H1 (cell line): ENCODE measurements around the gene ADGRA3. TPM values are rescaled to one million over a fixed set of nuclear protein-coding genes. Genes with fewer than 3 reads are reported as not detected.

Experiments
- CTCF ChIA-PET: fragments of 300-600 bp; sonication (Branson Sonifier 250); formaldehyde crosslinking; loops from one replicate; lab custom pipeline; 2021; ENCODE audit not compliant: partially characterized antibody; lab: Charles Lee
- POLR2A ChIA-PET: fragments of 300-600 bp; sonication (Branson Sonifier 250); formaldehyde crosslinking; loops from one replicate; lab custom pipeline; 2021; ENCODE audit warnings: inconsistent platforms; ENCODE audit not compliant: partially characterized antibody; lab: Charles Lee
- DNase-seq, 2 experiments: peaks; one replicate each; pipeline versions ENCODE4 v3.0.0 to v3.0.0-alpha.2; 2010 to 2022; ENCODE audit warnings: low spot score in 2 of 2, low read depth in 1 of 2, mixed read lengths in 1 of 2
- FAIRE-seq: peaks from 2 replicates; lab custom pipeline; 2011; peaks lifted over from hg19 to GRCh38; lab: Jason Lieb, UNC
- H2AFZ ChIP-seq: 2 replicates; pipeline ENCODE4 v1.8.1; 2012; ENCODE audit warnings: low read length, inconsistent platforms
- H2AK5ac ChIP-seq: 2 replicates; pipeline ENCODE4 v1.6.1; 2013; ENCODE audit warnings: low read depth, low read length
- H2BK120ac ChIP-seq: replicated peaks from 2 replicates; pipeline ENCODE3; 2013; ENCODE audit warnings: low read depth, low read length, inconsistent platforms
- H2BK12ac ChIP-seq: 2 replicates; pipeline ENCODE4 v1.6.1; 2013; ENCODE audit warnings: low read depth, low read length
- H2BK15ac ChIP-seq: 2 replicates; pipeline ENCODE4 v1.6.1; 2013; ENCODE audit warnings: low read length
- H2BK20ac ChIP-seq: 2 replicates; pipeline ENCODE4 v1.6.1; 2013; ENCODE audit warnings: low read length
- H2BK5ac ChIP-seq: 2 replicates; pipeline ENCODE4 v1.6.1; 2013; ENCODE audit warnings: low read depth, low read length
- H3K14ac ChIP-seq: 2 replicates; pipeline ENCODE4 v1.6.1; 2013; ENCODE audit warnings: inconsistent platforms; ENCODE audit not compliant: insufficient read length
- H3K18ac ChIP-seq: 2 replicates; pipeline ENCODE4 v1.6.1; 2013; ENCODE audit warnings: low read length; ENCODE audit errors: extremely low read depth
- H3K23ac ChIP-seq: 2 replicates; pipeline ENCODE4 v1.6.1; 2013; ENCODE audit warnings: inconsistent platforms; ENCODE audit not compliant: insufficient read length
- H3K23me2 ChIP-seq: 2 replicates; pipeline ENCODE4 v1.6.1; 2013; ENCODE audit warnings: low read depth, low read length
- H3K27ac ChIP-seq: 2 replicates; pipeline ENCODE4 v1.6.1; 2011; ENCODE audit warnings: low read depth, low read length, inconsistent platforms
- H3K27me3 ChIP-seq, 4 experiments: replicated peaks in 1 of 4; 1 replicate in 1 of 4; 2 replicates in 3 of 4; pipeline versions ENCODE4 v1.6.1 to v1.8.1; 2011 to 2013; ENCODE audit warnings: low read length in 3 of 4, mild to moderate bottlenecking in 3 of 4, inconsistent platforms in 2 of 4, mixed read lengths in 2 of 4, moderate library complexity in 1 of 4; ENCODE audit not compliant: control insufficient read depth in 3 of 4, insufficient read depth in 3 of 4; ENCODE audit errors: extremely low read depth in 1 of 4
- H3K36me3 ChIP-seq, 4 experiments: 2 replicates each; pipeline versions ENCODE4 v1.6.1 to v1.8.1; 2011 to 2013; ENCODE audit warnings: mild to moderate bottlenecking in 4 of 4, low read length in 3 of 4, moderate library complexity in 2 of 4, control low read depth in 1 of 4, inconsistent platforms in 1 of 4; ENCODE audit not compliant: insufficient read depth in 4 of 4, control insufficient read depth in 2 of 4
- H3K4ac ChIP-seq: replicated peaks from 2 replicates; pipeline ENCODE3; 2013; ENCODE audit warnings: low read length, low read depth, mixed read lengths, inconsistent platforms; ENCODE audit not compliant: insufficient read length
- H3K4me1 ChIP-seq, 4 experiments: replicated peaks in 1 of 4; 1 replicate in 1 of 4; 2 replicates in 3 of 4; pipeline versions ENCODE4 v1.6.1 to v1.8.1; 2011 to 2013; ENCODE audit warnings: low read length in 3 of 4, inconsistent platforms in 2 of 4, mixed read lengths in 1 of 4; ENCODE audit not compliant: insufficient read depth in 4 of 4, control insufficient read depth in 3 of 4
- H3K4me2 ChIP-seq, 2 experiments: 2 replicates each; pipeline versions ENCODE4 v1.6.1 to v1.8.1; 2011 to 2013; ENCODE audit warnings: low read depth in 2 of 2, low read length in 2 of 2, control low read depth in 1 of 2, inconsistent platforms in 1 of 2, mild to moderate bottlenecking in 1 of 2; ENCODE audit not compliant: insufficient read depth in 1 of 2
- H3K4me3 ChIP-seq, 4 experiments: fragments of 200-600, 300-600 bp in 1 of 4; sonication (generic), shearing (Covaris generic), sonication (Bioruptor Twin) in 1 of 4; 2 replicates each; pipeline versions ENCODE4 v1.5.1 to v1.8.1; 2011 to 2016; ENCODE audit warnings: low read length in 4 of 4, low read depth in 3 of 4, control low read depth in 2 of 4, inconsistent platforms in 2 of 4, mild to moderate bottlenecking in 2 of 4, mixed read lengths in 1 of 4, moderate library complexity in 1 of 4; ENCODE audit not compliant: insufficient read depth in 2 of 4; ENCODE audit errors: extremely low read depth in 1 of 4
- H3K56ac ChIP-seq: replicated peaks from 2 replicates; pipeline ENCODE3; 2013; ENCODE audit warnings: low read depth, mild to moderate bottlenecking, mixed read lengths, low read length, inconsistent platforms; ENCODE audit not compliant: insufficient read length
- H3K79me1 ChIP-seq: 2 replicates; pipeline ENCODE4 v1.6.1; 2013; ENCODE audit warnings: low read depth, low read length, control low read depth
- H3K79me2 ChIP-seq, 2 experiments: 2 replicates each; pipeline versions ENCODE4 v1.6.1 to v1.8.1; 2012 to 2013; ENCODE audit warnings: low read length in 2 of 2, mild to moderate bottlenecking in 2 of 2, inconsistent platforms in 1 of 2; ENCODE audit not compliant: insufficient read depth in 2 of 2, control insufficient read depth in 1 of 2
- H3K9ac ChIP-seq, 4 experiments: replicated peaks in 1 of 4; 1 replicate in 1 of 4; 2 replicates in 3 of 4; pipeline versions ENCODE4 v1.6.1 to v1.8.1; 2011 to 2013; ENCODE audit warnings: low read depth in 3 of 4, low read length in 3 of 4, control low read depth in 2 of 4, mild to moderate bottlenecking in 2 of 4, moderate library complexity in 2 of 4, inconsistent platforms in 1 of 4; ENCODE audit errors: extremely low read depth in 1 of 4
- H3K9me3 ChIP-seq, 2 experiments: 2 replicates each; pipeline versions ENCODE4 v1.6.1 to v1.8.1; 2012 to 2013; ENCODE audit warnings: mild to moderate bottlenecking in 2 of 2, moderate library complexity in 2 of 2, control low read depth in 1 of 2, inconsistent platforms in 1 of 2, low read depth in 1 of 2, low read length in 1 of 2, mixed read lengths in 1 of 2; ENCODE audit not compliant: insufficient read depth in 2 of 2
- H4K20me1 ChIP-seq, 2 experiments: replicated peaks in 1 of 2; 2 replicates each; pipeline versions ENCODE3 to v1.8.1; 2011 to 2013; ENCODE audit warnings: inconsistent platforms in 2 of 2, low read length in 2 of 2, mild to moderate bottlenecking in 1 of 2; ENCODE audit not compliant: insufficient read depth in 2 of 2, control insufficient read depth in 1 of 2
- H4K5ac ChIP-seq: 2 replicates; pipeline ENCODE4 v1.6.1; 2013; ENCODE audit warnings: low read length, low read depth, mixed read lengths, inconsistent platforms; ENCODE audit not compliant: insufficient read length
- H4K8ac ChIP-seq: 2 replicates; pipeline ENCODE4 v1.8.0; 2013; ENCODE audit warnings: mild to moderate bottlenecking, moderate library complexity, low read length, inconsistent platforms; ENCODE audit not compliant: insufficient read depth; ENCODE audit errors: extremely low read depth
- H4K91ac ChIP-seq: replicated peaks from 2 replicates; pipeline ENCODE3; 2013; ENCODE audit warnings: low read length, mixed read lengths, inconsistent platforms; ENCODE audit not compliant: insufficient read length
- CHD1 ChIP-seq: IDR thresholded peaks from 2 replicates; pipeline ENCODE4 v1.6.1; 2012; ENCODE audit warnings: low read depth, low read length, improper control_type of control experiment
- FOSL1 ChIP-seq: IDR thresholded peaks from 2 replicates; pipeline ENCODE4 v1.6.1; 2011; ENCODE audit warnings: mild to moderate bottlenecking, low read depth, low read length, moderate library complexity; ENCODE audit not compliant: insufficient read depth
- RNF2 ChIP-seq: fragments of 200-900, 300-1000 bp; sonication (generic); IDR thresholded peaks from 2 replicates; pipeline ENCODE4 v1.7.1; 2016; ENCODE audit warnings: borderline replicate concordance, low read depth, mild to moderate bottlenecking, antibody characterized with exemption, low read length; ENCODE audit not compliant: poor library complexity, severe bottlenecking; ENCODE audit errors: missing control alignments
- SAP30 ChIP-seq: fragments of 300-600 bp; sonication (generic); IDR thresholded peaks from 2 replicates; pipeline ENCODE4 v1.7.1; 2012; ENCODE audit warnings: low read length, moderate library complexity, mild to moderate bottlenecking, inconsistent platforms; ENCODE audit not compliant: insufficient read depth, insufficient replicate concordance
- ZNF274 ChIP-seq: IDR thresholded peaks from 2 replicates; pipeline ENCODE4 v1.7.0; 2012; ENCODE audit warnings: low read length, borderline replicate concordance; ENCODE audit errors: extremely low read depth
- WGBS, 2 experiments: shearing (Covaris generic) in 1 of 2; methylation state at CpG; one replicate each; pipeline versions ENCODE4 v1.1.6 to v1.1.7; 2013 to 2015; ENCODE audit warnings: low lambda C conversion rate in 2 of 2, mixed read lengths in 2 of 2, inconsistent platforms in 1 of 2, low coverage in 1 of 2, missing lambda C conversion rate in 1 of 2; ENCODE audit not compliant: insufficient replicate concordance in 2 of 2, insufficient coverage in 1 of 2, insufficient read length in 1 of 2; ENCODE audit errors: extremely low coverage in 1 of 2, missing lambda C conversion rate in 1 of 2; 5-methylcytosine and 5-hydroxymethylcytosine counted together
- polyA plus RNA-seq, 7 experiments: library from polyadenylated mRNA; depleted of rRNA in 3 of 7; stranded (reverse) in 5 of 7; unstranded in 2 of 7; fragments of >200 nt in 5 of 7; fragments of 200-250 nt in 2 of 7; gene quantifications; 1 replicate in 5 of 7; 2 replicates in 1 of 7; 4 replicates in 1 of 7; pipeline versions ENCODE4 v1.2.1 to v1.2.3, GENCODE V29; 2011 to 2013; ENCODE audit warnings: missing spikeins in 2 of 7, mixed read lengths in 2 of 7
- total RNA-seq: library from RNA; stranded (reverse); fragmentation: NEBNext Ultra II Directional; extraction: Animal tissue kit (Norgen Biotek cat#: 25700); gene quantifications from 2 replicates; pipeline ENCODE4 v1.2.1, GENCODE V29; 2021

Gene ADGRA3
- total and polyA plus RNA-seq, 2 of the 8 experiments (the other 6 are each of a cell fraction or from before 2014, with no cell fraction given) = 31.5 to 63.0 TPM

DNA sequence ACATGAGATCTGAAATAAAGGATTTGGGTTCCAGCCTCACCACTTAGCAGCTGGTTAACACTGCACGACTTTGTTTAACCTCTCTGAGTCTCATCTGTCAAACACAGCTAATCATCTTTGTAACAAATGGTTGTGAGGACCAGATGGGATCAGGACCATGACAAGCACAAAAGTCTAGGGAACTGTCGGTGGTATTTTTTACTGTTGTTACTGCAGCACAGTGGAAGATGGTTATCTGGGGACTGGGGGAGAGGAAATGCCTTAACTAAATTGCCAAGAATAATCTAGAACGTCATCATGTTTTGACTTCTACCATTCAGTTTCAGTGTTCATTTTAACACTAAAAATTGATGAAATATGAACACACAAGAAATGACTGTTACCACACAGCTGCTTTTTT is 99.5 kb downstream of the ADGRA3 start:
- Histone ChIP-seq H3K4me2 (no peak overlapping the region), H3K27me3 (no peaks in the 10 kb centered on the region), H2AFZ (no peak overlapping the region), H4K5ac (no peak overlapping the region), H3K9ac (no peak overlapping the region), H3K23ac (no peak overlapping the region), H3K14ac (no peak overlapping the region), H2AK5ac (no peak overlapping the region), H3K18ac (no peak overlapping the region), H3K4me3 (no peak overlapping the region), H3K23me2 (no peaks in the 10 kb centered on the region), H4K91ac (no peak overlapping the region), H2BK20ac (no peak overlapping the region), H3K27ac (no peak overlapping the region), H2BK120ac (no peak overlapping the region), H3K79me1 (no peaks in the 10 kb centered on the region), H2BK15ac (no peak overlapping the region), H2BK12ac (no peak overlapping the region), H4K8ac (no peak overlapping the region), H3K4ac (no peak overlapping the region), H3K4me1 (no peaks in the 10 kb centered on the region), H3K79me2 (no peaks in the 10 kb centered on the region), H3K36me3 (peaks cover 0 to 38% (median 10%) of the 10 kb centered on the region in 4 experiments), H3K56ac (no peak overlapping the region), H3K9me3 (no peaks in the 10 kb centered on the region), H4K20me1 (peaks cover 0 to 3% of the 10 kb centered on the region in 2 experiments), H2BK5ac (no peak overlapping the region)
- WGBS, 2 experiments = 90% methylated on average over 3 of the region's 3 CpGs; no CpG with 5 or more reads in 1 of the 2 experiments
- TF ChIP-seq RNF2 = no peak
- no peak for TF ChIP-seq SAP30
- no peak for TF ChIP-seq FOSL1
- no peak for TF ChIP-seq ZNF274
- TF ChIP-seq CHD1 = no peak
- no peak for FAIRE-seq
- no peak for DNase-seq
- POLR2A ChIA-PET = no interaction called here
- CTCF ChIA-PET = interaction anchor here (1.1 to 1.6 kb wide), 3 partner anchors 17 to 26 kb away, joined by 3 to 4 read pairs (median 3); no protein-coding TSS in a partner anchor
